Peyer's patch (tissue), 4 donors: ENCODE results near the gene AFG1L.

Experiments used
- POLR2A ChIP-seq, 2 donors: fragments of 450-650 bp; IDR thresholded peaks; one replicate each; pipeline ENCODE4 v1.5.1; 2017; ENCODE audit warnings: antibody characterized with exemption in 2 of 2, mild to moderate bottlenecking in 2 of 2, moderate library complexity in 2 of 2
- TF ChIP-seq, protein P1 (sequence below), 6 experiments: fragments of 450-650 bp in 4 of 6; fragments of 200-600 bp in 2 of 6; sonication (generic) in 1 of 6; IDR thresholded peaks; one replicate each; pipeline ENCODE4 v1.5.1; 2017 to 2019; ENCODE audit warnings: antibody characterized with exemption in 6 of 6, mild to moderate bottlenecking in 3 of 6, moderate library complexity in 1 of 6

DNA sequence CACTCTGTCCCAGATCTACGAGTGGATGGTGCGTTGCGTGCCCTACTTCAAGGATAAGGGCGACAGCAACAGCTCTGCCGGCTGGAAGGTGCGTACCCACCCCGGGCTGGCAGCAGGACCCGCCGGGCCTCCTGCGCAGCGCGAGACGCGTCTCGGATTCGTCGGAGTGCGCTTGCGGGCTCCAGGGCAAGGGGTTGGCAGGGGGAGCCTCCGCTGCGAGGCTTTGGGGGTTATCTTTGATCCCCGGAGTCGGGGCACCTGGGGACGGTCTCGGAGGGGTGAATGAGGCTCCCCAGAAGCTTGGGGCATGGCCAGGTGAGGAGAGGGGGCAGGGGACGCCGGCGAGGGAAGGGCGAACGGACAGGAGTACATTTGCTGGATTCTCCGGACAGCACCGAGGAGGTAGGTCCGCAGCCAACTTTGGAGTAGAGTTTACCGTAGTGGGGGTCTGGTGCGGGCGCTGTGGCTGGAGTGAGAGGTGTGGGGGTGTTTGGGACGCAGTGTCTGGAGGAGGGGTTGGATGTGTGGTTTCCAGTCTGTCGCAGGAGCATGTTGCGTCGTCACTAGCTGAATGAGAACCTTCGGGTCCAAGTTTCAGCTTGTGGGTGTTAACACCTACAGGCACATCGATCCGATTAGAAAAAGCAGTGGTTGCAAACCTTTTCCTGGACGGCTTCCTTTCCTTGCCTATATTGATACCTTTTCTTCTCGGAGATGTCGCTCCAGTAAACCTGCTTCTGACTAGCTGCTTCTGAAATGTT, 267.1 kb downstream of the AFG1L start:
- TF ChIP-seq, protein P1, sequence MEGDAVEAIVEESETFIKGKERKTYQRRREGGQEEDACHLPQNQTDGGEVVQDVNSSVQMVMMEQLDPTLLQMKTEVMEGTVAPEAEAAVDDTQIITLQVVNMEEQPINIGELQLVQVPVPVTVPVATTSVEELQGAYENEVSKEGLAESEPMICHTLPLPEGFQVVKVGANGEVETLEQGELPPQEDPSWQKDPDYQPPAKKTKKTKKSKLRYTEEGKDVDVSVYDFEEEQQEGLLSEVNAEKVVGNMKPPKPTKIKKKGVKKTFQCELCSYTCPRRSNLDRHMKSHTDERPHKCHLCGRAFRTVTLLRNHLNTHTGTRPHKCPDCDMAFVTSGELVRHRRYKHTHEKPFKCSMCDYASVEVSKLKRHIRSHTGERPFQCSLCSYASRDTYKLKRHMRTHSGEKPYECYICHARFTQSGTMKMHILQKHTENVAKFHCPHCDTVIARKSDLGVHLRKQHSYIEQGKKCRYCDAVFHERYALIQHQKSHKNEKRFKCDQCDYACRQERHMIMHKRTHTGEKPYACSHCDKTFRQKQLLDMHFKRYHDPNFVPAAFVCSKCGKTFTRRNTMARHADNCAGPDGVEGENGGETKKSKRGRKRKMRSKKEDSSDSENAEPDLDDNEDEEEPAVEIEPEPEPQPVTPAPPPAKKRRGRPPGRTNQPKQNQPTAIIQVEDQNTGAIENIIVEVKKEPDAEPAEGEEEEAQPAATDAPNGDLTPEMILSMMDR (IDR thresholded peaks at IDR 0.05), result no peak
- TF ChIP-seq POLR2A (IDR thresholded peaks at IDR 0.05), result no peak
